HepG2 (cell line): ENCODE data around the gene FNDC10. TPM values are rescaled to one million over a fixed set of nuclear protein-coding genes. Genes with fewer than 3 reads are reported as not detected.

Experiments used
- ATAC-seq: fragments of 200-7000 bp; cut with Tn5 transposase; 3 replicates; pipeline ENCODE4 v1.9.1; 2020; ENCODE audit warnings: mild to moderate bottlenecking, moderate library complexity
- BruUV-seq: library from RNA; stranded (reverse); fragments of 400-500 nt; replicated peaks from 2 replicates; lab custom pipeline; 2021; lab: Mats Ljungman, UMichigan
- CTCF ChIA-PET: fragments of 300-600 bp; formaldehyde crosslinking; extraction: SDS; loops from one replicate; lab custom pipeline; 2021; ENCODE audit warnings: low total read pairs, inconsistent platforms, low intra/inter-chr PET ratio; lab: Yijun Ruan, JAX
- POLR2A ChIA-PET: fragments of 350-600 bp; sonication (Branson Sonifier 250); formaldehyde crosslinking; loops from one replicate; lab custom pipeline; 2020; ENCODE audit warnings: antibody characterized with exemption, inconsistent platforms; lab: Yijun Ruan, JAX
- DNase-seq: peaks from one replicate; pipeline ENCODE4 v3.0.0-alpha.2; 2015; ENCODE audit warnings: low spot score
- FAIRE-seq: peaks from 3 replicates; lab custom pipeline; 2011; peaks lifted over from hg19 to GRCh38; lab: Jason Lieb, UNC
- H2AFZ ChIP-seq: one replicate; pipeline ENCODE4 v1.6.1; 2011; ENCODE audit warnings: low read length, inconsistent platforms
- H3K27ac ChIP-seq: fragments of 300-600 bp; 3 replicates; pipeline ENCODE4 v1.8.0; 2011; ENCODE audit warnings: mixed run types, mild to moderate bottlenecking, mixed read lengths, low read length, inconsistent platforms; ENCODE audit not compliant: insufficient read depth; ENCODE audit errors: extremely low read length
- H3K27me3 ChIP-seq, 2 experiments: fragments of 200-600 bp in 1 of 2; 2 replicates in 1 of 2; 3 replicates in 1 of 2; pipeline versions ENCODE4 v1.6.0 to v1.8.0; 2011; ENCODE audit warnings: low read length in 2 of 2, mild to moderate bottlenecking in 2 of 2, moderate library complexity in 2 of 2, inconsistent platforms in 1 of 2; ENCODE audit not compliant: insufficient read depth in 2 of 2, control insufficient read depth in 1 of 2
- H3K36me3 ChIP-seq, 2 experiments: fragments of 200-600 bp in 1 of 2; replicated peaks in 1 of 2; 2 replicates in 1 of 2; 3 replicates in 1 of 2; pipeline versions ENCODE4 v1.5.1 to v1.8.0; 2011; ENCODE audit warnings: low read length in 2 of 2, inconsistent platforms in 1 of 2; ENCODE audit not compliant: insufficient read depth in 2 of 2, control insufficient read depth in 1 of 2
- H3K4me1 ChIP-seq: 2 replicates; pipeline ENCODE4 v1.5.1; 2012; ENCODE audit warnings: low read length, inconsistent platforms; ENCODE audit not compliant: insufficient read depth
- H3K4me2 ChIP-seq: 2 replicates; pipeline ENCODE4 v1.6.0; 2011; ENCODE audit warnings: low read depth, low read length, inconsistent platforms
- H3K4me3 ChIP-seq, 3 experiments: fragments of 200-600 bp in 1 of 3; sonication (generic), shearing (Covaris generic) in 1 of 3; replicated peaks in 1 of 3; 2 replicates each; pipeline ENCODE4 v1.5.1; 2011 to 2016; ENCODE audit warnings: low read length in 3 of 3, inconsistent platforms in 2 of 3, low read depth in 2 of 3, mild to moderate bottlenecking in 2 of 3, control low read depth in 1 of 3, mixed read lengths in 1 of 3; ENCODE audit not compliant: insufficient read depth in 1 of 3
- H3K79me2 ChIP-seq: one replicate; pipeline ENCODE4 v1.6.1; 2011; ENCODE audit warnings: low read length, inconsistent platforms; ENCODE audit not compliant: insufficient read depth
- H3K9ac ChIP-seq: 2 replicates; pipeline ENCODE4 v1.6.0; 2011; ENCODE audit warnings: mild to moderate bottlenecking, low read depth, low read length, inconsistent platforms; ENCODE audit not compliant: insufficient read depth
- H3K9me3 ChIP-seq: 2 replicates; pipeline ENCODE4 v1.5.1; 2012; ENCODE audit warnings: mild to moderate bottlenecking, low read length
- H4K20me1 ChIP-seq: 2 replicates; pipeline ENCODE4 v1.6.0; 2011; ENCODE audit warnings: inconsistent platforms, mild to moderate bottlenecking, low read length, moderate library complexity; ENCODE audit not compliant: insufficient read depth
- FOXP1 ChIP-seq, 2 experiments: fragments of 450-650 bp in 1 of 2; IDR thresholded peaks; 2 replicates each; pipeline ENCODE4 v1.6.1; 2017 to 2018; ENCODE audit warnings: antibody characterized with exemption in 1 of 2
- NFKB2 ChIP-seq: sonication (generic); formaldehyde crosslinking; IDR thresholded peaks from 2 replicates; pipeline ENCODE4 v1.4.0; 2020; ENCODE audit warnings: missing genetic modification reagents, borderline replicate concordance
- SAP130 ChIP-seq: IDR thresholded peaks from 2 replicates; pipeline ENCODE4 v1.6.1; 2016; ENCODE audit warnings: low read depth
- TBL1XR1 ChIP-seq: fragments of 150-350 bp; IDR thresholded peaks from 2 replicates; pipeline ENCODE4 v1.6.1; 2014; ENCODE audit warnings: borderline replicate concordance, low read length; ENCODE audit not compliant: partially characterized antibody
- ZFP41 ChIP-seq: sonication (generic); formaldehyde crosslinking; IDR thresholded peaks from 2 replicates; pipeline ENCODE4 v1.4.0; 2020; ENCODE audit warnings: mild to moderate bottlenecking, missing genetic modification reagents, borderline replicate concordance
- ZNF225 ChIP-seq: sonication (generic); formaldehyde crosslinking; IDR thresholded peaks from 2 replicates; pipeline ENCODE4 v1.4.0; 2020; ENCODE audit warnings: mild to moderate bottlenecking, missing genetic modification reagents
- ZNF383 ChIP-seq: sonication (generic); formaldehyde crosslinking; IDR thresholded peaks from 2 replicates; pipeline ENCODE4 v1.4.0; 2020; ENCODE audit warnings: missing genetic modification reagents, mild to moderate bottlenecking, borderline replicate concordance
- ZNF460 ChIP-seq: sonication (generic); formaldehyde crosslinking; IDR thresholded peaks from 2 replicates; pipeline ENCODE4 v1.5.1; 2020; ENCODE audit warnings: missing genetic modification reagents, mild to moderate bottlenecking, borderline replicate concordance
- ZNF563 ChIP-seq: sonication (generic); formaldehyde crosslinking; IDR thresholded peaks from 2 replicates; pipeline ENCODE4 v1.8.0; 2022; ENCODE audit warnings: mild to moderate bottlenecking, moderate library complexity, missing genetic modification reagents
- ZNF678 ChIP-seq: sonication (generic); formaldehyde crosslinking; IDR thresholded peaks from 2 replicates; pipeline ENCODE4 v1.4.0; 2020; ENCODE audit warnings: mild to moderate bottlenecking, missing genetic modification reagents
- ZNF737 ChIP-seq: sonication (generic); formaldehyde crosslinking; IDR thresholded peaks from 2 replicates; pipeline ENCODE4 v1.5.0; 2020; ENCODE audit warnings: missing genetic modification reagents, mild to moderate bottlenecking, borderline replicate concordance
- ZNF75D ChIP-seq: sonication (generic); formaldehyde crosslinking; IDR thresholded peaks from 2 replicates; pipeline ENCODE4 v1.8.1; 2023; ENCODE audit warnings: missing genetic modification reagents, mild to moderate bottlenecking, borderline replicate concordance
- ZNF772 ChIP-seq: sonication (generic); formaldehyde crosslinking; IDR thresholded peaks from 2 replicates; pipeline ENCODE4 v1.5.0; 2020; ENCODE audit warnings: mild to moderate bottlenecking, missing genetic modification reagents
- WGBS: methylation state at CpG from one replicate; pipeline ENCODE4 v1.1.6; 2017; ENCODE audit warnings: low lambda C conversion rate; 5-methylcytosine and 5-hydroxymethylcytosine counted together
- in situ Hi-C: cut with HindIII; loops from 2 replicates; pipeline ENCODE4 v1.10.0; 2017; ENCODE audit warnings: low pct_unique_long_range_greater_than_20kb; ENCODE audit not compliant: extremely low pct_ligation_motif_present
- intact Hi-C: fragments of 100-400 bp; cut with micrococcal nuclease; formaldehyde crosslinking; loops from one replicate; pipeline ENCODE4 v1.10.0; 2022; ENCODE audit not compliant: unreplicated experiment
- polyA plus RNA-seq, 8 experiments: library from polyadenylated mRNA; depleted of rRNA in 3 of 8; stranded (reverse) in 7 of 8; unstranded in 1 of 8; fragments of >200 nt; fragmentation: Illumina TruSeq in 4 of 8; extraction: Trizol in 4 of 8; gene quantifications; 2 replicates each; pipeline versions ENCODE4 v1.2.1 to v1.2.3, GENCODE V29; 2011 to 2016; ENCODE audit warnings: low read depth in 4 of 8, missing spikeins in 1 of 8, mixed read lengths in 1 of 8; ENCODE audit not compliant: insufficient read depth in 1 of 8
- total RNA-seq, 5 experiments: library from RNA; depleted of rRNA; stranded (reverse); fragments of >200 nt; fragmentation: Illumina TruSeq; extraction: Trizol; gene quantifications; 2 replicates each; pipeline ENCODE4 v1.2.3, GENCODE V29; 2016; ENCODE audit warnings: low read depth in 1 of 5
- TF ChIP-seq, protein P1 (sequence below): sonication (generic); formaldehyde crosslinking; IDR thresholded peaks from 2 replicates; pipeline ENCODE4 v1.4.0; 2020; ENCODE audit warnings: missing genetic modification reagents
- TF ChIP-seq, protein P2 (sequence below): sonication (generic); formaldehyde crosslinking; IDR thresholded peaks from 2 replicates; pipeline ENCODE4 v1.5.1; 2020; ENCODE audit warnings: mild to moderate bottlenecking, missing genetic modification reagents, moderate library complexity

FNDC10 gene
- total and polyA plus RNA-seq, 2 of the 13 experiments (the other 11 are each of a cell fraction or from before 2014, with no cell fraction given) = 2.2 to 2.5 TPM

DNA sequence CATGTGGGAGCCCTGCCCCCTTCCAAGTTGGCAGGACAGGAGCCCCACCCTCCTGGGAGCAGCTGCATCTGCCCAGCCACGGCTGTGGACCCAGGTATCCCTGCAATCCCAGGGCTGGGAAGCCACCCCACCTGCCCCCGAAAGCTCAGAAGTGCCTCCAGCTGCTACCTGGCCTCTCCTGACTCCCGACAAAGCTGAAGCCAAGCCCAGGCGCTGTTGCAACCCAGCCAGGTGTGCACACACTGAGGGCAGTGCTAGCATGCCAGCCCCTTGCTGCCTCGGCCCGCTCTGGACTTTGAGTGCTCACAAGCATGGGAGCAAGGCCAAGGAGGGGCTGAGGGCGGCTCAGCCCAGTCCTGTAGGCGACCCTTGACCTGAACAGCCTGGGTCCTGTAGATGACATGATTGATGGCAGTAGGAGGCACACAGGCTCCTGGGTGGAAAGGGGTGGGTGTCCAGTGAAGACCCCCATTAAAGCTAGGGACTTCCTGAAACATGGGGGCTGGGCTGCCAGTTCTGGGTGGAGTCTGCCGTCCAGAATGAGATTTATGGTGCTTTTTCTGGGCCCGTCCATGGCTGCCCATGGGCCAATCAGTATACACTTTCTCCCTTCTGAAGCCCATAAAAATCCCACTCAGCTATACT lies 22.4 kb downstream of the FNDC10 start:
- peaks cover 18% of the 10 kb centered on the region for H3K79me2 ChIP-seq
- ChIA-PET CTCF (no interaction called here), POLR2A (interaction anchor here (1.2 to 4.4 kb wide), 5 partner anchors 9 to 72 kb away, joined by 3 to 29 read pairs (median 5); partner anchors contain the start of gene MIB2)
- intact Hi-C loops (loop anchor here (5.0 kb wide), 1 partner anchor 35 kb away; no protein-coding TSS in a partner anchor), in situ Hi-C loops (loop anchor here (5.0 kb wide), 1 partner anchor 40 kb away; the partner anchor contains the start of gene MIB2)
- BruUV-seq = no TSS peak
- FAIRE-seq (no peak), DNase-seq (peak; percentile 20), ATAC-seq (peak; percentile 48)
- H3K27ac ChIP-seq = no peak overlapping the region
- peak overlapping the region in 1 of 3 experiments; percentile 50; a peak in 2 of 6 replicates for H3K4me3 ChIP-seq
- no peak overlapping the region for H2AFZ ChIP-seq
- H3K9ac ChIP-seq = 0 out of 2 replicates have a peak overlapping the region, but pooled peaks have one; percentile 24
- H3K4me1 ChIP-seq = peaks cover 46% of the 10 kb centered on the region
- peaks cover 3% of the 10 kb centered on the region for H4K20me1 ChIP-seq
- no peaks in the 10 kb centered on the region for H3K9me3 ChIP-seq
- peaks cover 0 to 19% of the 10 kb centered on the region in 2 experiments; a peak in 3 of 5 replicates for H3K27me3 ChIP-seq
- no peaks in the 10 kb centered on the region for H3K36me3 ChIP-seq
- WGBS = 0% methylated on average over 4 of the region's 10 CpGs
- peak overlapping the region; percentile 70 for H3K4me2 ChIP-seq
- TF ChIP-seq FOXP1 (IDR thresholded peaks at IDR 0.05) (no peak), FOXP1 (CRISPR knock-in tag; IDR thresholded peaks at IDR 0.05) (no peak), ZNF383 (no peak), ZNF772 (no peak), ZNF678 (CRISPR knock-in tag) (no peak), SAP130 (peak; percentile 24; the same call in 1 of the 2 replicates), NFKB2 (no peak), ZNF737 (CRISPR knock-in tag) (no peak), ZNF460 (CRISPR knock-in tag) (no peak), ZFP41 (0 out of 2 replicates have a peak, but pooled peaks have one; percentile 41), ZNF75D (CRISPR knock-in tag) (no peak), TBL1XR1 (no peak), ZNF563 (CRISPR knock-in tag) (no peak), ZNF225 (CRISPR knock-in tag) (0 out of 2 replicates have a peak, but pooled peaks have one; percentile 32)
- TF ChIP-seq, protein P1, sequence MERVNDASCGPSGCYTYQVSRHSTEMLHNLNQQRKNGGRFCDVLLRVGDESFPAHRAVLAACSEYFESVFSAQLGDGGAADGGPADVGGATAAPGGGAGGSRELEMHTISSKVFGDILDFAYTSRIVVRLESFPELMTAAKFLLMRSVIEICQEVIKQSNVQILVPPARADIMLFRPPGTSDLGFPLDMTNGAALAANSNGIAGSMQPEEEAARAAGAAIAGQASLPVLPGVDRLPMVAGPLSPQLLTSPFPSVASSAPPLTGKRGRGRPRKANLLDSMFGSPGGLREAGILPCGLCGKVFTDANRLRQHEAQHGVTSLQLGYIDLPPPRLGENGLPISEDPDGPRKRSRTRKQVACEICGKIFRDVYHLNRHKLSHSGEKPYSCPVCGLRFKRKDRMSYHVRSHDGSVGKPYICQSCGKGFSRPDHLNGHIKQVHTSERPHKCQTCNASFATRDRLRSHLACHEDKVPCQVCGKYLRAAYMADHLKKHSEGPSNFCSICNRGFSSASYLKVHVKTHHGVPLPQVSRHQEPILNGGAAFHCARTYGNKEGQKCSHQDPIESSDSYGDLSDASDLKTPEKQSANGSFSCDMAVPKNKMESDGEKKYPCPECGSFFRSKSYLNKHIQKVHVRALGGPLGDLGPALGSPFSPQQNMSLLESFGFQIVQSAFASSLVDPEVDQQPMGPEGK (CRISPR knock-in tag) = peak; percentile 31; the same call in 1 of the 2 replicates
- TF ChIP-seq, protein P2, sequence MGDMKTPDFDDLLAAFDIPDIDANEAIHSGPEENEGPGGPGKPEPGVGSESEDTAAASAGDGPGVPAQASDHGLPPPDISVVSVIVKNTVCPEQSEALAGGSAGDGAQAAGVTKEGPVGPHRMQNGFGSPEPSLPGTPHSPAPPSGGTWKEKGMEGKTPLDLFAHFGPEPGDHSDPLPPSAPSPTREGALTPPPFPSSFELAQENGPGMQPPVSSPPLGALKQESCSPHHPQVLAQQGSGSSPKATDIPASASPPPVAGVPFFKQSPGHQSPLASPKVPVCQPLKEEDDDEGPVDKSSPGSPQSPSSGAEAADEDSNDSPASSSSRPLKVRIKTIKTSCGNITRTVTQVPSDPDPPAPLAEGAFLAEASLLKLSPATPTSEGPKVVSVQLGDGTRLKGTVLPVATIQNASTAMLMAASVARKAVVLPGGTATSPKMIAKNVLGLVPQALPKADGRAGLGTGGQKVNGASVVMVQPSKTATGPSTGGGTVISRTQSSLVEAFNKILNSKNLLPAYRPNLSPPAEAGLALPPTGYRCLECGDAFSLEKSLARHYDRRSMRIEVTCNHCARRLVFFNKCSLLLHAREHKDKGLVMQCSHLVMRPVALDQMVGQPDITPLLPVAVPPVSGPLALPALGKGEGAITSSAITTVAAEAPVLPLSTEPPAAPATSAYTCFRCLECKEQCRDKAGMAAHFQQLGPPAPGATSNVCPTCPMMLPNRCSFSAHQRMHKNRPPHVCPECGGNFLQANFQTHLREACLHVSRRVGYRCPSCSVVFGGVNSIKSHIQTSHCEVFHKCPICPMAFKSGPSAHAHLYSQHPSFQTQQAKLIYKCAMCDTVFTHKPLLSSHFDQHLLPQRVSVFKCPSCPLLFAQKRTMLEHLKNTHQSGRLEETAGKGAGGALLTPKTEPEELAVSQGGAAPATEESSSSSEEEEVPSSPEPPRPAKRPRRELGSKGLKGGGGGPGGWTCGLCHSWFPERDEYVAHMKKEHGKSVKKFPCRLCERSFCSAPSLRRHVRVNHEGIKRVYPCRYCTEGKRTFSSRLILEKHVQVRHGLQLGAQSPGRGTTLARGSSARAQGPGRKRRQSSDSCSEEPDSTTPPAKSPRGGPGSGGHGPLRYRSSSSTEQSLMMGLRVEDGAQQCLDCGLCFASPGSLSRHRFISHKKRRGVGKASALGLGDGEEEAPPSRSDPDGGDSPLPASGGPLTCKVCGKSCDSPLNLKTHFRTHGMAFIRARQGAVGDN (CRISPR knock-in tag) = peak; percentile 58
